ENCODE results near the gene RAB11FIP4. TPM values are rescaled to one million over a fixed set of nuclear protein-coding genes. Genes with fewer than 3 reads are reported as not detected.

The RAB11FIP4 gene
- total and polyA plus RNA-seq, 2 of the 13 experiments (the other 11 are each of a cell fraction or from before 2014, with no cell fraction given), result 28.0 to 89.3 TPM

DNA sequence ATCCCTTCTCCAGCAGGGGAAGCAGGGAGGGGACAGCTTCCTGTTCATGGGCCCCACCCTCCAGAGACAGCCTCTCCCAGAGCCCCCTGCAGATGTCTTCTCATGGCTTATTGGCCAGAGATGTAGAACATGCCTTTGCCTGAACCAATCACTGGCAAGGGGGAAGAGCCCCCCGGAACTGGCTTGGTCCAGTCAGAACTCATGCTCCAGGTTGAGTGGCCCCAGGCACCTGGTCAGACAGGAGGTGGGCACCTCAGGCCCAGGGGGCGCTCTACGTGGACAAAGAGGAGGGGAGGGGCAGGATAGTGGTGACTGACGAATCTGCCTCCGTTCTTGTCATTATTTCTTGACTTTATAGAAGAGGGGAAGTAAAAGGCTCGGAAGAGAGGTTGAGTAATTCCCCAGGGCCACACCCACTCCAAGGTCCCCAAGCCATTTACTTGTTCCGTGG lies 23.6 kb downstream of the RAB11FIP4 start:
- Histone ChIP-seq H3K9ac (ENCODE audit: insufficient read depth, low read depth, low read length) (no peak overlapping the region), H3K27me3 (ENCODE audit: control insufficient read depth in 1 of 2, insufficient read depth in 2 of 2, low read length in 2 of 2) (peaks cover 1 to 25% of the 10 kb centered on the region in 2 experiments; a peak in 3 of 5 replicates), H3K4me3 (replicated peaks in 1 of 3; ENCODE audit: insufficient read depth in 1 of 3, low read depth in 2 of 3, low read length in 3 of 3) (no peak overlapping the region), H3K4me2 (ENCODE audit: low read depth, low read length) (peak overlapping the region; percentile 78), H3K27ac (ENCODE audit: extremely low read length, insufficient read depth, low read length) (no peak overlapping the region), H3K79me2 (ENCODE audit: insufficient read depth, low read length) (no peaks in the 10 kb centered on the region), H4K20me1 (ENCODE audit: insufficient read depth, low read length) (no peaks in the 10 kb centered on the region), H3K9me3 (ENCODE audit: low read length) (no peaks in the 10 kb centered on the region), H2AFZ (ENCODE audit: low read length) (no peak overlapping the region), H3K4me1 (ENCODE audit: insufficient read depth, low read length) (peaks cover 32% of the 10 kb centered on the region), H3K36me3 (replicated peaks in 1 of 2; ENCODE audit: control insufficient read depth in 1 of 2, insufficient read depth in 2 of 2, low read length in 2 of 2) (no peaks in the 10 kb centered on the region)
- FAIRE-seq, result no peak
- ChIA-PET POLR2A (no interaction called here), CTCF (ENCODE audit: low intra/inter-chr PET ratio, low total read pairs) (no interaction called here)
- 10% methylated on average over 6 of the region's 7 CpGs for WGBS (ENCODE audit: low lambda C conversion rate)
- no TSS peak for BruUV-seq (replicated peaks)
- in situ Hi-C loops (cut with HindIII; ENCODE audit: extremely low pct_ligation_motif_present, low pct_unique_long_range_greater_than_20kb), result no loop called here
- peak; percentile 11 for DNase-seq (ENCODE audit: low spot score)
- intact Hi-C loops (cut with micrococcal nuclease; ENCODE audit: unreplicated experiment), result no loop called here
- TF ChIP-seq, protein P1, sequence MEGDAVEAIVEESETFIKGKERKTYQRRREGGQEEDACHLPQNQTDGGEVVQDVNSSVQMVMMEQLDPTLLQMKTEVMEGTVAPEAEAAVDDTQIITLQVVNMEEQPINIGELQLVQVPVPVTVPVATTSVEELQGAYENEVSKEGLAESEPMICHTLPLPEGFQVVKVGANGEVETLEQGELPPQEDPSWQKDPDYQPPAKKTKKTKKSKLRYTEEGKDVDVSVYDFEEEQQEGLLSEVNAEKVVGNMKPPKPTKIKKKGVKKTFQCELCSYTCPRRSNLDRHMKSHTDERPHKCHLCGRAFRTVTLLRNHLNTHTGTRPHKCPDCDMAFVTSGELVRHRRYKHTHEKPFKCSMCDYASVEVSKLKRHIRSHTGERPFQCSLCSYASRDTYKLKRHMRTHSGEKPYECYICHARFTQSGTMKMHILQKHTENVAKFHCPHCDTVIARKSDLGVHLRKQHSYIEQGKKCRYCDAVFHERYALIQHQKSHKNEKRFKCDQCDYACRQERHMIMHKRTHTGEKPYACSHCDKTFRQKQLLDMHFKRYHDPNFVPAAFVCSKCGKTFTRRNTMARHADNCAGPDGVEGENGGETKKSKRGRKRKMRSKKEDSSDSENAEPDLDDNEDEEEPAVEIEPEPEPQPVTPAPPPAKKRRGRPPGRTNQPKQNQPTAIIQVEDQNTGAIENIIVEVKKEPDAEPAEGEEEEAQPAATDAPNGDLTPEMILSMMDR (CRISPR knock-in tag; IDR thresholded peaks at IDR 0.05), result peak; percentile 28; the same call in 1 of the 2 replicates
- no peak for TF ChIP-seq ZNF674 (CRISPR knock-in tag; IDR thresholded peaks at IDR 0.05; ENCODE audit: low read depth)
- no peak for TF ChIP-seq SAFB2 (CRISPR knock-in tag; IDR thresholded peaks at IDR 0.05; ENCODE audit: borderline replicate concordance, low read depth)
- TF ChIP-seq ZNF3 (CRISPR knock-in tag; IDR thresholded peaks at IDR 0.05), result no peak
- no peak for TF ChIP-seq ZNF781 (CRISPR knock-in tag; IDR thresholded peaks at IDR 0.05; ENCODE audit: borderline replicate concordance, not compliant biosample characterization)
- TF ChIP-seq RORA (CRISPR knock-in tag; IDR thresholded peaks at IDR 0.05), result no peak
- no peak for TF ChIP-seq ZNF670 (CRISPR knock-in tag; IDR thresholded peaks at IDR 0.05; ENCODE audit: borderline replicate concordance)
- TF ChIP-seq ZFP90 (CRISPR knock-in tag; IDR thresholded peaks at IDR 0.05; ENCODE audit: borderline replicate concordance), result no peak
- TF ChIP-seq MAFG (CRISPR knock-in tag; IDR thresholded peaks at IDR 0.05), result no peak
- TF ChIP-seq NFYB (CRISPR knock-in tag; IDR thresholded peaks at IDR 0.05), result peak; percentile 58
- no peak for TF ChIP-seq HDAC1 (CRISPR knock-in tag; IDR thresholded peaks at IDR 0.05)
- TF ChIP-seq TOPORS (CRISPR knock-in tag; IDR thresholded peaks at IDR 0.05), result no peak
- TF ChIP-seq GPN1 (CRISPR knock-in tag; IDR thresholded peaks at IDR 0.05; ENCODE audit: borderline replicate concordance), result no peak
- TF ChIP-seq ZNF747 (CRISPR knock-in tag; IDR thresholded peaks at IDR 0.05; ENCODE audit: borderline replicate concordance), result no peak
- TF ChIP-seq ZFP1 (CRISPR knock-in tag; IDR thresholded peaks at IDR 0.05), result no peak
- TF ChIP-seq NFYC (CRISPR knock-in tag; IDR thresholded peaks at IDR 0.05), result 0 out of 2 replicates have a peak, but pooled peaks have one; percentile 13
- TF ChIP-seq, protein P2, sequence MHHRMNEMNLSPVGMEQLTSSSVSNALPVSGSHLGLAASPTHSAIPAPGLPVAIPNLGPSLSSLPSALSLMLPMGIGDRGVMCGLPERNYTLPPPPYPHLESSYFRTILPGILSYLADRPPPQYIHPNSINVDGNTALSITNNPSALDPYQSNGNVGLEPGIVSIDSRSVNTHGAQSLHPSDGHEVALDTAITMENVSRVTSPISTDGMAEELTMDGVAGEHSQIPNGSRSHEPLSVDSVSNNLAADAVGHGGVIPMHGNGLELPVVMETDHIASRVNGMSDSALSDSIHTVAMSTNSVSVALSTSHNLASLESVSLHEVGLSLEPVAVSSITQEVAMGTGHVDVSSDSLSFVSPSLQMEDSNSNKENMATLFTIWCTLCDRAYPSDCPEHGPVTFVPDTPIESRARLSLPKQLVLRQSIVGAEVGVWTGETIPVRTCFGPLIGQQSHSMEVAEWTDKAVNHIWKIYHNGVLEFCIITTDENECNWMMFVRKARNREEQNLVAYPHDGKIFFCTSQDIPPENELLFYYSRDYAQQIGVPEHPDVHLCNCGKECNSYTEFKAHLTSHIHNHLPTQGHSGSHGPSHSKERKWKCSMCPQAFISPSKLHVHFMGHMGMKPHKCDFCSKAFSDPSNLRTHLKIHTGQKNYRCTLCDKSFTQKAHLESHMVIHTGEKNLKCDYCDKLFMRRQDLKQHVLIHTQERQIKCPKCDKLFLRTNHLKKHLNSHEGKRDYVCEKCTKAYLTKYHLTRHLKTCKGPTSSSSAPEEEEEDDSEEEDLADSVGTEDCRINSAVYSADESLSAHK (CRISPR knock-in tag; IDR thresholded peaks at IDR 0.05; ENCODE audit: borderline replicate concordance), result no peak
- no peak for TF ChIP-seq FOXO1 (CRISPR knock-in tag; IDR thresholded peaks at IDR 0.05)
- ATAC-seq, result no peak

Measured in HepG2 (cell line).